NCI-H2029 (cell line): Measurements from ENCODE around the gene GAL.

Source experiments
- DNase-seq: peaks from one replicate; lab custom pipeline; 2025; lab: John Stamatoyannopoulos, UW

GAL gene

GRCh38 chr11:68658661-68659060 is 25.7 kb upstream of the GAL start:
- no peak for DNase-seq

- peak; percentile 88 for DNase-seq
Observed at GRCh38 chr11:68659158-68659921, 25.0 kb upstream of the GAL start.

GRCh38 chr11:68660066-68660810 is 24.1 kb upstream of the GAL start:
- no peak for DNase-seq

GRCh38 chr11:68661014-68661413 is 23.3 kb upstream of the GAL start:
- no peak for DNase-seq

GRCh38 chr11:68661697-68662603 is 22.4 kb upstream of the GAL start:
- no peak for DNase-seq

GRCh38 chr11:68663482-68664010 is 20.8 kb upstream of the GAL start:
- DNase-seq = no peak

GRCh38 chr11:68664141-68664540 is 20.2 kb upstream of the GAL start:
- DNase-seq = no peak

GRCh38 chr11:68664906-68665305 is 19.4 kb upstream of the GAL start:
- no peak for DNase-seq

- no peak for DNase-seq
Observed at GRCh38 chr11:68665436-68665835, 18.9 kb upstream of the GAL start.

- DNase-seq = no peak
Observed at GRCh38 chr11:68666849-68667248, 17.5 kb upstream of the GAL start.

- no peak for DNase-seq
Observed at GRCh38 chr11:68667511-68668500, 16.5 kb upstream of the GAL start.

GRCh38 chr11:68669301-68670090 is 14.8 kb upstream of the GAL start:
- DNase-seq = no peak

- DNase-seq = no peak
Observed at GRCh38 chr11:68670208-68670992, 13.9 kb upstream of the GAL start.

- DNase-seq = no peak
Observed at GRCh38 chr11:68673306-68673945, 10.9 kb upstream of the GAL start.

- DNase-seq = no peak
Observed at GRCh38 chr11:68673991-68674390, 10.4 kb upstream of the GAL start.

GRCh38 chr11:68674461-68674860 is 9.9 kb upstream of the GAL start:
- DNase-seq = no peak

- DNase-seq = no peak
Observed at GRCh38 chr11:68677432-68677831, 6.9 kb upstream of the GAL start.

- no peak for DNase-seq
Observed at GRCh38 chr11:68678031-68678441, 6.3 kb upstream of the GAL start.
